Stimulated activated naive B cell treated with anti-CD40 and anti-IgM and Interleukin-4, amounts not matched to agents 10 μg/mL and 1 μg/mL and 100 μg/mL, for 72 hours (primary cell): ENCODE data around the gene TSPAN3.

ENCODE experiments used
- ATAC-seq, 2 donors: fragments of 150-1000 bp; cut with Tn5 transposase; replicated peaks; 2 replicates each; pipeline ENCODE4 v1.10.0; 2021; ENCODE audit warnings: moderate library complexity in 1 of 2
- DNase-seq: peaks from one replicate; pipeline ENCODE4 v3.0.0; 2021
- H3K27ac Mint-ChIP-seq: one replicate; pipeline ENCODE4 v1.8.0; 2022; ENCODE audit warnings: mild to moderate bottlenecking, mixed read lengths
- H3K27me3 Mint-ChIP-seq, 2 donors: one replicate each; pipeline ENCODE4 v1.8.0; 2022; ENCODE audit warnings: mixed read lengths in 2 of 2
- H3K36me3 Mint-ChIP-seq, 2 donors: one replicate each; pipeline ENCODE4 v1.8.0; 2022; ENCODE audit warnings: mixed read lengths in 2 of 2, mild to moderate bottlenecking in 1 of 2
- H3K4me1 Mint-ChIP-seq, 2 donors: one replicate each; pipeline ENCODE4 v1.8.0; 2022; ENCODE audit warnings: mixed read lengths in 2 of 2, mild to moderate bottlenecking in 1 of 2
- H3K4me3 Mint-ChIP-seq, 2 donors: one replicate each; pipeline ENCODE4 v1.8.0; 2022; ENCODE audit warnings: mild to moderate bottlenecking in 2 of 2, mixed read lengths in 2 of 2, moderate library complexity in 1 of 2
- H3K9me3 Mint-ChIP-seq, 2 donors: one replicate each; pipeline ENCODE4 v1.8.0; 2022; ENCODE audit warnings: mixed read lengths in 2 of 2, mild to moderate bottlenecking in 1 of 2

The TSPAN3 gene

GRCh38 chr15:76996526-76997401 lies 74.1 kb downstream of the TSPAN3 start:
- Mint-ChIP-seq H3K27me3 (no peaks in the 10 kb centered on the region), H3K27ac (peak overlapping the region; percentile 56), H3K4me3 (peak overlapping the region; percentile 94 to 96), H3K36me3 (peaks cover 6 to 12% of the 10 kb centered on the region in 2 donors), H3K4me1 (peaks cover 64 to 87% of the 10 kb centered on the region in 2 donors), H3K9me3 (no peaks in the 10 kb centered on the region)
- DNase-seq (no peak), ATAC-seq (no peak)

GRCh38 chr15:76996076-76996525 lies 74.8 kb downstream of the TSPAN3 start:
- Mint-ChIP-seq H3K9me3 (no peaks in the 10 kb centered on the region), H3K4me1 (peaks cover 57 to 81% of the 10 kb centered on the region in 2 donors), H3K27me3 (no peaks in the 10 kb centered on the region), H3K27ac (peak overlapping the region; percentile 20), H3K4me3 (peak overlapping the region; percentile 94 to 96), H3K36me3 (peaks cover 2 to 7% of the 10 kb centered on the region in 2 donors)
- ATAC-seq, result no peak
- DNase-seq, result no peak

GRCh38 chr15:76994971-76995945 lies 75.7 kb downstream of the TSPAN3 start, which contains the start of gene PSTPIP1:
TSS of gene PSTPIP1 (plus strand) at chr15:76995126. CDS start at chr15:76995574, 448 bp downstream.
- Mint-ChIP-seq H3K9me3 (no peaks in the 10 kb centered on the region), H3K4me3 (peak within 1 kb of the TSS; percentile 94 to 96), H3K27me3 (no peaks in the 10 kb centered on the region), H3K4me1 (peaks cover 59 to 80% of the 10 kb centered on the region in 2 donors), H3K36me3 (peaks cover 0 to 4% of the 10 kb centered on the region in 2 donors), H3K27ac (peak within 1 kb of the TSS; percentile 97)
- ATAC-seq, result peak; percentile 72 to 82
- DNase-seq, result no peak

GRCh38 chr15:76994496-76994895 lies 76.4 kb downstream of the TSPAN3 start:
- ATAC-seq, result peak in 1 of 2 donors; percentile 3
- H3K4me1 Mint-ChIP-seq, result peaks cover 63 to 82% of the 10 kb centered on the region in 2 donors
- H3K36me3 Mint-ChIP-seq, result peaks cover 0 to 4% of the 10 kb centered on the region in 2 donors
- peak overlapping the region; percentile 97 for H3K27ac Mint-ChIP-seq
- peak overlapping the region; percentile 94 to 96 for H3K4me3 Mint-ChIP-seq
- H3K9me3 Mint-ChIP-seq, result no peaks in the 10 kb centered on the region
- no peak for DNase-seq
- H3K27me3 Mint-ChIP-seq, result no peaks in the 10 kb centered on the region

GRCh38 chr15:76994001-76994400 lies 76.9 kb downstream of the TSPAN3 start:
- Mint-ChIP-seq H3K27ac (peak overlapping the region; percentile 4), H3K36me3 (peaks cover 0 to 4% of the 10 kb centered on the region in 2 donors), H3K27me3 (no peaks in the 10 kb centered on the region), H3K9me3 (no peaks in the 10 kb centered on the region), H3K4me1 (peaks cover 67 to 87% of the 10 kb centered on the region in 2 donors), H3K4me3 (no peak overlapping the region)
- ATAC-seq, result peak in 1 of 2 donors; percentile 4
- no peak for DNase-seq

GRCh38 chr15:76993114-76993725 lies 77.7 kb downstream of the TSPAN3 start:
- Mint-ChIP-seq H3K36me3 (no peaks in the 10 kb centered on the region), H3K4me1 (peaks cover 69 to 90% of the 10 kb centered on the region in 2 donors), H3K27ac (peak overlapping the region; percentile 4), H3K4me3 (no peak overlapping the region), H3K27me3 (no peaks in the 10 kb centered on the region), H3K9me3 (no peaks in the 10 kb centered on the region)
- ATAC-seq, result no peak
- DNase-seq, result no peak

GRCh38 chr15:76991741-76992645 lies 78.9 kb downstream of the TSPAN3 start:
- Mint-ChIP-seq H3K36me3 (no peaks in the 10 kb centered on the region), H3K9me3 (no peaks in the 10 kb centered on the region), H3K4me3 (no peak overlapping the region), H3K27ac (no peak overlapping the region), H3K27me3 (no peaks in the 10 kb centered on the region), H3K4me1 (peaks cover 62 to 86% of the 10 kb centered on the region in 2 donors)
- no peak for ATAC-seq
- DNase-seq, result no peak
